GM18870 (cell line): ENCODE measurements around the gene LRCH3.
A peak's percentile ranks its signal among the peaks of the same experiment; 100 is the strongest.

Experiments
- ATAC-seq: cut with Tn5 transposase; IDR thresholded peaks from one replicate; pipeline ENCODE4 v1.9.1; 2021; ENCODE audit warnings: moderate library complexity; ENCODE audit not compliant: unreplicated experiment

LRCH3 gene

GRCh38 chr3:197791113-197791891 lies at the start of gene LRCH3:
TSS of gene LRCH3 (plus strand) at chr3:197791254. CDS start at chr3:197791279, 25 bp downstream.
- peak; percentile 57 for ATAC-seq

- no peak for ATAC-seq
These were observed 48.3 kb upstream of the LRCH3 start for GRCh38 chr3:197742787-197743186.

DNA sequence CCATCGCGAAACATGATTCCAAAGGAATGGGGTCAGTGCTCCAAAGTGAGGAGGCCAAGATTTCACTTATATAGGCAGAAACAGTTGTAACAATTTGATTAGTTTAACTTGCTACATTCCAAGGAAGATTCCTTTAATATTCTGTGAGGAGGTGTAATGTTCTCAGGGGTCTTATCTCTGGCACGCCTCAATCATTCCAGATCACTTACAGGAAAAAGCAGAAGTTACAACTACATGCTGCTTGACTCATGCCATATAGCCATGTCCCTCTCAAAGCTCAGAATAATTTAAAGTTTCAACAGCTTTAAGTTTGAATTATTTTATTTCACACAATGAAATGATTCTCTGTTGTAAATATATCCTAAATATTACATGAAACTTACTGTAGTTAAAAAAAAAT lies 44.8 kb upstream of the LRCH3 start:
- no peak for ATAC-seq

- ATAC-seq: no peak
These were observed 44.2 kb upstream of the LRCH3 start for GRCh38 chr3:197746801-197747237.

GRCh38 chr3:197748597-197749314 lies 42.3 kb upstream of the LRCH3 start:
- no peak for ATAC-seq

GRCh38 chr3:197749315-197749600 lies 41.8 kb upstream of the LRCH3 start:
- no peak for ATAC-seq

DNA sequence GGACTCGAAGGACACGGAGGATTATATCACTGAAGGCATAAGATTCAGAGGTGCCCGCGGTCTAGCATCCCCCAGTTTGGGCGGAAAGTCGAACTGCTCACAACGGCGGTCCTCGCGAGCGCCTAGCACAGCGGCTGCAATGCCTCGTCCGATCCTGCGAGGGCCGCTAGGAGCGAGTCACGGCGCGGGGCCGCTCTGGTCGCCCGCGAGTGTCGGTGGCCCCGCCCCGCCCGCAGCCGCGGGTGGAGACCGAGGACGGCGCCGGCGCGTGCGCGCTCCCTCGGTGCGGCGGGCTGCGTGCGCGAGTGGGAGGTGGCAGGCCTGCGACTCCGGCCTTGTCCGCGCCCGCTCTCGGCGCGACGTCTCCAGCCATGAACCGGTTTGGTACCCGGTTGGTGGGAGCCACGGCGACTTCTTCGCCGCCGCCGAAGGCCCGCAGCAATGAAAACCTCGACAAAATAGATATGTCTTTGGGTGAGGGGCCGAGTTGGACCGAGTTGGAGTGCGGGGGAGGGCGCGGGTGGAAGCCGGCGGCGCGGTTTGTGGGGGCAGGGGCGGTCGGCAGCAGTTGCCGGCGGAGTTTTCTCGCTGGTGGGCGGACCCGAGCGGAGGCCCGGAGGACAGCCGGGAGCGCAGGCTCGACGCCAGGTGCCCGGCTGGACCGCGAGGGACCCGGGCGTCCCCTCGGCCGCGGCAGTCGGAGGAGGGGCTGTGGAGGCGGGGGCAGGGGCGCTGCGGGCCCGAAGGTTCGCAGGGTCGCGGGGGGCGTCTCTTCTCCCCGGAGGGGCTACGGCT lies 41.3 kb upstream of the LRCH3 start, which contains the start of gene FYTTD1:
FYTTD1 (plus strand) TSS at position 283 of the 795 bp plus-strand sequence; CDS start at position 372, 89 bp downstream.
- peak; percentile 43 for ATAC-seq

DNA sequence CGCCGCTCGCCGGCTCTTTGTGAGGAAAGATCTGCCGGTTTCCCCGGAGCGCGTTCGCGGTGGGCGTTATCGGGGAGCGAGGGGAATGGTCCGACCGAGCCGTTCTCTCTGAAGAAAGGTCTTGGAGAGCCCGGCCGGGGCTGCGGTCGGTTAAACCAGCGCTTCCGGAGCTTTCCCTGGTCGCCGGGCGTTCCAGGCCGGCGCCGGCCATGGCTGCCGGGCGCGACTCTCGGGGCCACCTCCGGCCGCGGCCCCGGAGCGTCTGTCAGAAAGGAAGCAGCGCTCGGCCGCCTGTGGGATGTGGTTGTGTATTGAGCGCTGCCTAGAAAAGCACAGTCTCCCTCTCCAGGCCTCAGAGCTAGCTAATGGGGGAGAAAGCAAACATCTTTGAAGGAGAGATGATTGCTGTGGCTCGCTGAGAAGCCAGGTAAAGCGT lies 40.6 kb upstream of the LRCH3 start:
- ATAC-seq: no peak

DNA sequence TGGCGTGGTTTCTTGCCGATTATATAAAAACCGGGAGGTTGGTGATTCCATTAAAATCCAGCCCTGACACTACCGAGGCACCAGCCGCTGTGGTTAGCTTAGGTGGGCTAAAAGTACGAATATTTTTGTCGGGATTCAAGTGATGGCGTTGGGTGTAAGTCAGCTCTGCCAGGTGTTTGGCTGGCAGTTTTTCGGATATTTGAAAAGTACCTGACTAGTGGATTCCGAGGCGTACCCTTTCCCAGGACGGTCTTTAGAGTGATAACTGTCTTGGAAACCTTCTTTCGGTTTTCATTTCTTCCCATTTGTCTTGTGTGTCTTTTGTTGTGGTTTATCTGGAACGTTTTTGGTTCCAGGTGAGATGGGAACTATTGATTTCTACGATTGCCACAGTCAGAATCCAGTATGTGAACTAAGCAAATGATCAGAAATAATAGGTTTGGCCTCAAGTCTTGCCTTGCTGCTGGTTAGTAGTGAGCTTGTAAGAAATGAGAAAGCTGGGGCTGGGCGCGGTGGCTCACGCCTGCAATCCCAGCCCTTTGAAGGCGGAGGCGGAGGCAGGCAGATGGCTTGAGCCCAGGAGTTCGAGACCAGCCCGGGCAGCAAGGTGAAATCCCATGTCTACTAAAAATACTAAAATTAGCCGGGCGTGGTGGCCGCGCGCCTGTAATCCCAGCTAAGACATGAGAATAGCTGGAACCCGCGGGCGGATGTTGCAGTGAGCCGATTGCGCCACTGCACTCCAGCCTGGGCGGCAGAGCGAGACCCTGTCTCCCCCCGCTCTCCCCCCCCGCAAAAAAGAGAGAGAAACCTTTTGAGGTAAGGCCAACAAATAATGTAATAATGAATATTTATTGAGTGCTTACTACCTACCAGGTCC lies 40.0 kb upstream of the LRCH3 start:
- no peak for ATAC-seq

- peak; percentile 35 for ATAC-seq
These were observed 38.9 kb upstream of the LRCH3 start for GRCh38 chr3:197752107-197752506.

DNA sequence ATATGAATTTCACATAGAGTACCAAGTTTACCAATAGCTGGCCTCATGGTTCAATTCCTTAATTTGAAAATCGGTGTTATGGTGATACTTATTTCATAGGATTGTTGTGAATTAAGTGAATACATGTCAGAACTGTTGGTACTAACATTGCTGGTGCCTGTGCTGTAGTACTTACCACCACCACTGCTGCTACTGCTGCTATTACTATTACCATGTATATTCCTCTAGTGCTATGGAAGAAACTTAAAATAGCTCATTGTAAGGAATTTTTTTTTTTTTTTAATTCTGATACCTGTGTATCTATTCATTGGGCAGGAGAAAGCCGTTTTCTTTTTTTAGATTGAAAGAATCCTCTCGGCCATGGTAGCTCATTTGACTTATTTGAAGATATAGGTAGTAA lies 37.8 kb upstream of the LRCH3 start:
- no peak for ATAC-seq

DNA sequence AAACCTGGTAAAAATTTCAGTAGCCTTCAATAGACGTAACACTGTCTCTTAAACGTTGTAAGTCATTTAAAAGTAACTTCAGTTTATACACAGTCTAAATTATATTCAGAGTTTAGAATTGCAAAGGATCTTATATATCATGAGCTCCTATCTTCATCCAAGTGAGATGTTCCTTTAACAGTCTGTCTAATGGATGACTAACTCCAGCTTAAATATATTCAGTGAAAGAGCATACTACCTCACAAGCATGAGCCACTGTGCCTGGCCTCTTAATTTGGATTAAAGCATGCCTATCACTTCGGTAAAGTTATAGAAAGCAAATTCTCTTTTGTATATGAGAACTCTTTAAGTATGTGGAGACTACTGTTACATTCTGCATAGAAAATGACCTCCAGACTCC lies 34.4 kb upstream of the LRCH3 start:
- no peak for ATAC-seq

DNA sequence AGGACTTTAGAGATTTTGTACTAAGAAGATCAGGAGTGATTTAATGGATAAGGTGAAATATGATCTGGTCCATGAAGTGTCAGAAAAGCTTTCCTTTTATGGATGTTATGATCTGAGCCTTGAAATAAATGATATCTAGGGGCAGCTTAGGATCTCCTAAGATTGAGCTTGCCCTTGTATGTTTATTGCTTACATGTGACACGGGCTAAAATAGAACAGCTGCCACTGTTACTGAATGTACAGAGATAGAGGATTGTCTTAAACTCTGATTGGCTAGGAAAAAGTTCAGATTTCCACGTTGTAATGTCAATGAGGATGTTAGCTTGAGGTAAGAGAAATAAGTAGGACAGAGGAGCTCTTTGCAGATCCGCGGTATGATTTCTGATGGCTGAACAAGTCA lies 32.5 kb upstream of the LRCH3 start:
- no peak for ATAC-seq

- ATAC-seq: no peak
These were observed 29.3 kb upstream of the LRCH3 start for GRCh38 chr3:197761784-197762183.

DNA sequence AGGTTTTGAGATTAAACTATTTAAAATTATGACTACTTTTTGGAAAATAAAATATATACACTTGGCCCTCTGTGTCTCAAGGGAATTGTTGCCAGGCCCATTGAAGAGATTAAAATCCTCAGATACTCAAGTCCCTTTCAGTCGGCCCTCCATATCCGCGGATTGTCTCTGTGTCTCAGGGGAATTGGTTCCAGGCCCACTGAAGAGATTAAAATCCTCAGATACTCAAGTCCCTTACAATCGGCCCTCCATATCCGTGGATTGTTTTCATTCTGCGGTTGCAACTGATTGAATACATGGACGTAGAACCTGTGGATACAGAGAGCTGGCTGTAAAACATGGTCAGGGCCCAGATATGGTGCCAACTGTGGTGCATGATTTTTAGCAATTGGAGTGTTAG lies 15.7 kb upstream of the LRCH3 start:
- no peak for ATAC-seq

- no peak for ATAC-seq
These were observed 8.8 kb upstream of the LRCH3 start for GRCh38 chr3:197782230-197782629.

- ATAC-seq: no peak
These were observed 7.0 kb upstream of the LRCH3 start for GRCh38 chr3:197784019-197784585.

GRCh38 chr3:197787412-197787811 lies 3.6 kb upstream of the LRCH3 start:
- ATAC-seq: no peak

DNA sequence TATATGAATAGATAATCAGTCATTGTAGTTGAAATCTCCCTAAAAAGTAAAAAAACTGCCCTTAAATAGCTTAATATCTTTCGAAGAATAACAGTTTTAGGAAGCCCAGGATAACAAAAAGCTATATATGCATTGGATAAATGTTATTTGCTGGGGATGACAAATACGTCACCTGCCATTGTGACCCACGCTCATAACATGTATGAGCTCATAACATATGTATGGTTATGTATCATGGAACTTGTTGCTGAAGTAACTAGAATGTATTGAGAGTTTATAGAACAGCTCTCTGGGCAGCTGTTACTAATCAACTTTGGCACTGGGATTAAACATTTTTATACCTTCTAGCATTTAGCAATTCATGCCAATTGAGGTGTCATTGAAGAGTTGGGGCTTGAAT lies 1.7 kb upstream of the LRCH3 start:
- no peak for ATAC-seq

- ATAC-seq: no peak
These were observed 1.0 kb upstream of the LRCH3 start for GRCh38 chr3:197790033-197790432.
